ENCODE data around the gene WDR31. TPM values are rescaled to one million over a fixed set of nuclear protein-coding genes. Genes with fewer than 3 reads are reported as not detected.

WDR31 gene
- total RNA-seq, 1 donor from 2014 or later, result 0.83 TPM

GRCh38 chr9:113341712-113342410 lies 1.8 kb upstream of the WDR31 start:
- no peak for DNase-seq (ENCODE audit: low read depth)

- no peak for DNase-seq (ENCODE audit: low read depth)
Measured at GRCh38 chr9:113337714-113338113, 2.4 kb downstream of the WDR31 start.

GRCh38 chr9:113331780-113332179 lies 8.3 kb downstream of the WDR31 start:
- DNase-seq (ENCODE audit: low read depth), result no peak

GRCh38 chr9:113328045-113328782 lies 11.9 kb downstream of the WDR31 start:
- DNase-seq (ENCODE audit: low read depth), result no peak

- DNase-seq (ENCODE audit: low read depth), result no peak
Measured at GRCh38 chr9:113326230-113326629, 13.8 kb downstream of the WDR31 start.

GRCh38 chr9:113322671-113323070 lies 17.4 kb downstream of the WDR31 start:
- peak; percentile 82 for DNase-seq (ENCODE audit: low read depth)

- no peak for DNase-seq (ENCODE audit: low read depth)
Measured at GRCh38 chr9:113320051-113320450, 20.0 kb downstream of the WDR31 start.

- no peak for DNase-seq (ENCODE audit: low read depth)
Measured at GRCh38 chr9:113319054-113319453, 21.0 kb downstream of the WDR31 start.

GRCh38 chr9:113317777-113318176 lies 22.3 kb downstream of the WDR31 start:
- DNase-seq (ENCODE audit: low read depth), result no peak

- DNase-seq (ENCODE audit: low read depth), result no peak
Measured at GRCh38 chr9:113316030-113316429, 24.0 kb downstream of the WDR31 start.

- no peak for DNase-seq (ENCODE audit: low read depth)
Measured at GRCh38 chr9:113315231-113315630, 24.8 kb downstream of the WDR31 start.

GRCh38 chr9:113313261-113313660 lies 26.8 kb downstream of the WDR31 start:
- DNase-seq (ENCODE audit: low read depth), result peak; percentile 69

GRCh38 chr9:113311961-113312360 lies 28.1 kb downstream of the WDR31 start:
- DNase-seq (ENCODE audit: low read depth), result no peak

- no peak for DNase-seq (ENCODE audit: low read depth)
Measured at GRCh38 chr9:113310538-113310937, 29.5 kb downstream of the WDR31 start.

GRCh38 chr9:113309204-113309813 lies 30.8 kb downstream of the WDR31 start:
- DNase-seq (ENCODE audit: low read depth), result peak; percentile 65

GRCh38 chr9:113307396-113307975 lies 32.6 kb downstream of the WDR31 start:
- DNase-seq (ENCODE audit: low read depth), result no peak

- DNase-seq (ENCODE audit: low read depth), result no peak
Measured at GRCh38 chr9:113306566-113306965, 33.5 kb downstream of the WDR31 start.

- no peak for DNase-seq (ENCODE audit: low read depth)
Measured at GRCh38 chr9:113302792-113303418, 37.2 kb downstream of the WDR31 start, which contains the start of gene RNF183. RNF183 (minus strand) TSS chr9:113303376; CDS start chr9:113298184, 5,192 bp downstream.

GRCh38 chr9:113301548-113301947 lies 38.5 kb downstream of the WDR31 start:
- no peak for DNase-seq (ENCODE audit: low read depth)

- DNase-seq (ENCODE audit: low read depth), result no peak
Measured at GRCh38 chr9:113299800-113300292, 40.2 kb downstream of the WDR31 start.

Measured in myocyte (in vitro differentiated cells).